Astrocyte (in vitro differentiated cells and primary cell): Measurements from ENCODE around the gene IRF9.

Experiments
- EZH2 ChIP-seq: IDR thresholded peaks from 2 replicates; pipeline ENCODE4 v1.6.1; 2012; ENCODE audit warnings: mild to moderate bottlenecking, low read length, inconsistent platforms; ENCODE audit not compliant: insufficient read depth
- TF ChIP-seq, protein P1 (sequence below): IDR thresholded peaks from 2 replicates; pipeline ENCODE4 v1.5.1; 2011; ENCODE audit warnings: low read depth, mild to moderate bottlenecking, inconsistent platforms, low read length, moderate library complexity; ENCODE audit not compliant: insufficient read depth

DNA sequence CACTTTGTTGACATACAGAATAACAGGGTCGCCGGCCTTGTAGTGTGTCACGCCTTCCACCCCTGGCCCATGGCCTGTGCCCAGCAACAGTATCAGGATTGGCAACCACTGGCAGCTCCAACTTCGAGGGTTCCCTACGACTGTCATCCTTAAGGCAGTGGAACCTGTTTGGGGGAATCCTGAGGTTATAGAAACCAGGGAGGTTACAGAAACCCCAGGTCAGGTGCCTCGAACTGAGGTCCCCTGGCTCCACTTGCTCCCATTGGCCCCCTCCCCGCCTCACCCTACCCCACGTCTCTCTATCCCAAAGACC lies 33.8 kb downstream of the IRF9 start:
- TF ChIP-seq, protein P1, sequence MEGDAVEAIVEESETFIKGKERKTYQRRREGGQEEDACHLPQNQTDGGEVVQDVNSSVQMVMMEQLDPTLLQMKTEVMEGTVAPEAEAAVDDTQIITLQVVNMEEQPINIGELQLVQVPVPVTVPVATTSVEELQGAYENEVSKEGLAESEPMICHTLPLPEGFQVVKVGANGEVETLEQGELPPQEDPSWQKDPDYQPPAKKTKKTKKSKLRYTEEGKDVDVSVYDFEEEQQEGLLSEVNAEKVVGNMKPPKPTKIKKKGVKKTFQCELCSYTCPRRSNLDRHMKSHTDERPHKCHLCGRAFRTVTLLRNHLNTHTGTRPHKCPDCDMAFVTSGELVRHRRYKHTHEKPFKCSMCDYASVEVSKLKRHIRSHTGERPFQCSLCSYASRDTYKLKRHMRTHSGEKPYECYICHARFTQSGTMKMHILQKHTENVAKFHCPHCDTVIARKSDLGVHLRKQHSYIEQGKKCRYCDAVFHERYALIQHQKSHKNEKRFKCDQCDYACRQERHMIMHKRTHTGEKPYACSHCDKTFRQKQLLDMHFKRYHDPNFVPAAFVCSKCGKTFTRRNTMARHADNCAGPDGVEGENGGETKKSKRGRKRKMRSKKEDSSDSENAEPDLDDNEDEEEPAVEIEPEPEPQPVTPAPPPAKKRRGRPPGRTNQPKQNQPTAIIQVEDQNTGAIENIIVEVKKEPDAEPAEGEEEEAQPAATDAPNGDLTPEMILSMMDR = no peak
- TF ChIP-seq EZH2 = no peak
